Naive B cell (primary cell): ENCODE results near the gene ZMYM5. TPM values are rescaled to one million over a fixed set of nuclear protein-coding genes. Genes with fewer than 3 reads are reported as not detected.
"Not testable (repeated sequence)": the region's sequence is repeated elsewhere in the genome, so short reads cannot be mapped to it uniquely, and the experiment has no call there.

Experiments
- ATAC-seq, 2 donors: fragments of 150-1000 bp; cut with Tn5 transposase; 2 replicates each; pipeline ENCODE4 v1.10.0; 2021; ENCODE audit warnings: low read depth in 2 of 2, mild to moderate bottlenecking in 2 of 2, moderate library complexity in 2 of 2
- DNase-seq: peaks from one replicate; pipeline ENCODE4 v3.0.0; 2022
- H3K27ac Mint-ChIP-seq, 6 donors: one replicate each; pipeline ENCODE4 v1.8.0; 2020 to 2022; ENCODE audit warnings: mild to moderate bottlenecking in 6 of 6, mixed read lengths in 6 of 6, moderate library complexity in 5 of 6, inconsistent platforms in 2 of 6
- H3K27me3 Mint-ChIP-seq, 3 donors: one replicate each; pipeline ENCODE4 v1.8.0; 2021 to 2022; ENCODE audit warnings: mixed read lengths in 3 of 3, mild to moderate bottlenecking in 1 of 3
- H3K36me3 Mint-ChIP-seq, 2 donors: one replicate each; pipeline ENCODE4 v1.8.0; 2020 to 2022; ENCODE audit warnings: mixed read lengths in 2 of 2, inconsistent platforms in 1 of 2, mild to moderate bottlenecking in 1 of 2
- H3K4me1 Mint-ChIP-seq, 3 donors: one replicate each; pipeline ENCODE4 v1.8.0; 2020 to 2022; ENCODE audit warnings: mixed read lengths in 3 of 3, inconsistent platforms in 1 of 3, mild to moderate bottlenecking in 1 of 3, moderate library complexity in 1 of 3
- H3K4me3 Mint-ChIP-seq, 8 donors: one replicate each; pipeline ENCODE4 v1.8.0; 2020 to 2022; ENCODE audit warnings: mild to moderate bottlenecking in 8 of 8, mixed read lengths in 8 of 8, moderate library complexity in 8 of 8, inconsistent platforms in 2 of 8
- H3K9me3 Mint-ChIP-seq, 7 donors: one replicate each; pipeline ENCODE4 v1.8.0; 2020 to 2022; ENCODE audit warnings: mixed read lengths in 7 of 7, mild to moderate bottlenecking in 5 of 7, inconsistent platforms in 2 of 7, moderate library complexity in 1 of 7
- polyA plus RNA-seq, 6 donors: library from polyadenylated mRNA; unstranded; fragments of 300-500 nt; fragmentation: Illumina TruSeq; gene quantifications; one replicate each; pipeline ENCODE4 v1.2.3, GENCODE V29; 2021; ENCODE audit warnings: low read depth in 6 of 6

The ZMYM5 gene
- 10 to 100 TPM; 23.4 to 32.8 (median 29.2) TPM for polyA plus RNA-seq

DNA sequence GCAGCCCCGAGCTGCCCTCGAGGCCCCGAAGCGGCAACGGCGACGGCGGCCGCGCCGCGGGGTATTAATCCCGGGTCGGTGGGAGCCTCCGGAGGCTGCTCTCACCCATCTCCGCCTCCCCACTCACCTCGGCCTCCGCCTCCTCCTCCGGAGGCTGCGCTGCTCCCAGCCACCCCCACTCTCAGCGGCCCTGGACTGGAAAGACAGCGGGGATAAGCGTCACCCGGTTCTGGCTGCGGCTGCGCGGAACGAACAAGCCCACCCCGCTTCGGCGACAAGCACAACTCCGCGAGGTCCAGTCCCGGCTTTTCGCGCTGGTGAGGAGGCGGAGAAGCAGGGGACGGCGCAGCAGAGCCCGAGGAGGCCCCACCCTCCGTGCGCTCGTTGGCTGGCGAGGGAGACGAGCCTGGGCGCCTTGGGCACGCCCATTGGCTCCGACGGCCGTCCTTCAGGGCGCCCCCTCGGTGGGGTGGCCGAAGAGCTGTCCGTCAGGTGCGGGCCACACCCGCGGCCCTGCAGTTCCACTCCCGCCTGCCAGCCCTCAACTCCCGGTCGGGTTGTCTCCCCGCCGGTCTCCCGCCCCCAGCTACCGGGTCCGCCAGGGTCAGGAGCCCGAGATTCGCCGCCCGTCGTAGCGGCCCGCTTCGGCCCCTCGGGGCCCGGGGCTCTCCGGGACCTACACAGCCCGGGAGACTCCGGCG is at the start of gene ZMYM5:
Gene ZMYM5 (minus strand): TSS at position 327 of the 701 bp plus-strand sequence. CDS start 11,469 bp downstream, outside the sequence.
- ATAC-seq (peak; percentile 81 to 83), DNase-seq (peak; percentile 96)
- H3K27me3 Mint-ChIP-seq = no peaks in the 10 kb centered on the region
- H3K9me3 Mint-ChIP-seq = no peaks in the 10 kb centered on the region
- H3K4me3 Mint-ChIP-seq = peak within 1 kb of the TSS; percentile 90 to 99 (median 96)
- no peaks in the 10 kb centered on the region for H3K36me3 Mint-ChIP-seq
- peaks cover 17 to 39% (median 22%) of the 10 kb centered on the region in 3 donors for H3K4me1 Mint-ChIP-seq
- H3K27ac Mint-ChIP-seq = peak within 1 kb of the TSS; percentile 94 to 97 (median 95)

GRCh38 chr13:19910336-19911072 is 47.1 kb upstream of the ZMYM5 start:
- ATAC-seq (no peak), DNase-seq (no peak)
- Mint-ChIP-seq H3K36me3 (no peaks in the 10 kb centered on the region), H3K4me3 (no peak overlapping the region), H3K27me3 (peaks cover 0 to 6% (median 5%) of the 10 kb centered on the region in 3 donors), H3K4me1 (no peaks in the 10 kb centered on the region), H3K27ac (peak overlapping the region in 1 of 6 donors; percentile 37), H3K9me3 (no peaks in the 10 kb centered on the region)

DNA sequence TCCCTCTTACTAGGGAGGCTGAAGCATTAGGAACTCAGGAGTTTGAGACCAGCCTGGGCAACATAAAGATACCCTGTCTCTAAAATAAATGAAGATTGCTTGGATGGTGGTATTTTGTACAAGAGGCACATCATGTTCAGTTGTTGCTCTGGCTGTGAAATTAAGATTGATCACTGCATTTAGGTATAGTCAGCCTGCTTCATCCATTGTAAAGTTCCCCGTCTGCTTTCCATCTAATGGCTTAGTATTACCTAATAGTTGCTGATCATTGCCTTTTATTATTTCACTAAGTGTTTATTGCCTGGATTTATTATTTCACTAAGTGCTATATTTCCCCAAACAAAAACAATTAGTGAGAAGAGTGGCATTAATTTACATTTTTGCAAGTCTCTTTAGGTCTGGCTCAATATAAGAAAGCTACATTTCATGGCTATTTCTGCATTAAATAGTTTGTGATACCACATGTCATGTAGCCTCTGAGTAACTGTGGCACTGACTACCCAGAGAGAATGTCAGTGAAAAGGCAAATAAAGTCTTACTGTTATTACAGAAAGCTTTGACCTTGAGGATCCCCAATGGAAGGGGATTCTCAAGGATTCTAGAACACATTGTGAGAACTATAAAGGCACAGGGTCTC is 45.0 kb upstream of the ZMYM5 start:
- no peaks in the 10 kb centered on the region for H3K27me3 Mint-ChIP-seq
- H3K9me3 Mint-ChIP-seq = no peaks in the 10 kb centered on the region
- H3K36me3 Mint-ChIP-seq = no peaks in the 10 kb centered on the region
- H3K4me1 Mint-ChIP-seq = no peaks in the 10 kb centered on the region
- H3K27ac Mint-ChIP-seq = no peak overlapping the region
- ATAC-seq (no peak), DNase-seq (no peak)
- no peak overlapping the region for H3K4me3 Mint-ChIP-seq

DNA sequence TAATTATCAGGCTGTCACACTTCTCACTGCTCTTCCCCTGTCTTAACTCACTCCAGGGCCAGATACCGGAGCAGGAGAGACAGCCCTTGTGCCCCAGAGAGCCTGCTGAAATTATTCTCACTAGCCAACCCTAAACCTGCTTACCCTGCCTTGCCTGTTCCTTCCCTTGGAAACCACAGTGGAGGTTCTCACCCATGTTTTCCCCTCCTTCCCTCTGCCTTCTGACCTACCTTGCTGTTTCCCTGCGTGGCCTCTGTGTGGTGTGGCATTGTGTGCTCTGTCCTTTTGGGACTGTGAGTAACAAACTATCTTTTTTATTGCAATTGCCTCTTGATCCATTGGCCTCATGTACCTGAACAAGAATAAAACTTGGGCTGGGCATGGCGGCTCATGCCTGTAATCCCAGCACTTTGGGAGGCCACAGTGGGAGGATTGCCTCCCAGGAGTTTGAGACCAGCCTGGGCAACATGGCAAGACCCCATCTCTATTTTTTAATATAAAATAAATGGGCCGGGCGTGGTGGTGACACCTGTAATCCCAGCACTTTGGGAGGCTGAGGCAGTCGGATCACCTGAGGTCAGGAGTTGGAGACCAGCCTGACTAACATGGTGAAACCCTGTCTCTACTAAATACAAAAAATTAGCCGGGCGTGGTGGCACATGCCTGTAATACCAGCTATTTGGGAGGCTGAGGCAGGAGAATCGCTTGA is 42.2 kb upstream of the ZMYM5 start:
- H3K4me3 Mint-ChIP-seq, H3K27me3 Mint-ChIP-seq, H3K9me3 Mint-ChIP-seq, DNase-seq, H3K4me1 Mint-ChIP-seq, H3K36me3 Mint-ChIP-seq, ATAC-seq: not testable (repeated sequence)
- peak overlapping the region in 1 of 6 donors; percentile 65 for H3K27ac Mint-ChIP-seq

DNA sequence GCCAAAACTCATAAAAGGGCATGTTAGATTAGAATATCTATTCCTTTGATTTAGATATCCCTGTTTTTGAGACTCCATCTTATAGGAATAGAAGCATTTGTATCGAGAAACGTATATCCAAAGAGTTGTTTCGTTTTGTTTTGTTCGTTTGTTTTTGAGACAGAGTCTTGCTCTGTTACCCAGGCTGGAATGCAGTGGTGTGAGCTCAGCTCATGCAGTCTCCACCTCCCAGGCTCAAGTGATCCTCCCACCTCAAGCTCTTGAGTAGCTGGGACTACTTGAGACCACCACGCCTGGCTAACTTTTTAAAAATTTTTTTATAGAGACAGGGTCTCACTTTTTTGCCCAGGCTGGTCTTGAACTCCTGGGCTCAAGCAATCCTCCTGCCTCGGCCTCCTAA is 26.6 kb upstream of the ZMYM5 start:
- ATAC-seq = no peak
- Mint-ChIP-seq H3K36me3 (no peaks in the 10 kb centered on the region), H3K4me3 (no peak overlapping the region), H3K4me1 (no peaks in the 10 kb centered on the region), H3K9me3 (no peaks in the 10 kb centered on the region), H3K27me3 (no peaks in the 10 kb centered on the region), H3K27ac (no peak overlapping the region)
- DNase-seq = no peak

DNA sequence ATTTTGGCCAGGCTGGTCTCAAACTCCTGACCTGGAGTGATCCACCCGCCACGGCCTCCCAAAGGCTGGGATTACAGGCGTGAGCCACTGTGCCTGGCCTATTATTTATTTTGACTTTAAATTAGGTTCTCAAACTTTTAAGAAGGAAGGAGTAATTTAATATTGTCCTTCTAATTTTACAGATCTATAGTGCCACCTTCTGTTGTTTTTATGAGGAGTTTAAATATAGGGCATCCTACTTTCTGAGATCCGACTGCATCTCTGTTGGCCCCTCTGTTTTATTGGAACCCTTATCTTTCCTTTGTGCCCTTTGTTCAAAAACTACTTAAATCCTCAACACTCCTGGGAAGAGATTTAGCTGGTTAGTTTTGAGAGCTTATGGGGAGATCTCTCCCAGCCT is 25.4 kb upstream of the ZMYM5 start:
- Mint-ChIP-seq H3K4me1 (no peaks in the 10 kb centered on the region), H3K36me3 (no peaks in the 10 kb centered on the region)
- DNase-seq = no peak

GRCh38 chr13:19882231-19882630 is 18.8 kb upstream of the ZMYM5 start:
- H3K9me3 Mint-ChIP-seq = peaks cover 0 to 8% (median 4%) of the 10 kb centered on the region in 7 donors
- H3K27ac Mint-ChIP-seq = no peak overlapping the region
- no peaks in the 10 kb centered on the region for H3K4me1 Mint-ChIP-seq
- DNase-seq (no peak), ATAC-seq (no peak)
- H3K36me3 Mint-ChIP-seq = no peaks in the 10 kb centered on the region
- peak overlapping the region in 1 of 8 donors; percentile 9 for H3K4me3 Mint-ChIP-seq
- peaks cover 0 to 7% (median 0%) of the 10 kb centered on the region in 3 donors for H3K27me3 Mint-ChIP-seq

More for the DNA sequence above, 25.4 kb upstream of the ZMYM5 start:
- H3K27me3 Mint-ChIP-seq = no peaks in the 10 kb centered on the region
- H3K4me3 Mint-ChIP-seq = no peak overlapping the region
- peaks cover 0 to 8% (median 4%) of the 10 kb centered on the region in 7 donors for H3K9me3 Mint-ChIP-seq
- no peak overlapping the region for H3K27ac Mint-ChIP-seq
- ATAC-seq = no peak

DNA sequence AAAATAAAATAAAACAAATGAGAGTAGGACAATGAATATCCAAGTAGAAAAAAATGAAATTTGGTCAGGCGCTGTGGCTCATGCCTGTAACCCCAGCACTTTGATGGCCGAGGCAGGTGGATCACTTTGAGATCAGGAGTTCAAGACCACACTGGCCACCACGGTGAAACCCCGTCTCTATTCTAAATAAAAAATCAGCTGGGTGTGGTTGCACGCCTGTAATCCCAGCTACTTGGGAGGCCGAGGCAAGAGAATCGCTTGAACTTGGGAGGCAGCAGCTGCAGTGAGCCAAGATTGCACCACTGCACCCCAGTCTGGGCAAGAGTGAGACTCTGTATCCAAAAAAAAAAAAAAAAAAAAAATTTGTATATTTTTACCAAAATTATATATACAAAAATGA is 18.2 kb upstream of the ZMYM5 start:
- H3K4me3 Mint-ChIP-seq = no peak overlapping the region
- no peak for ATAC-seq
- H3K27me3 Mint-ChIP-seq = peaks cover 0 to 7% (median 0%) of the 10 kb centered on the region in 3 donors
- H3K27ac Mint-ChIP-seq = no peak overlapping the region
- no peaks in the 10 kb centered on the region for H3K36me3 Mint-ChIP-seq
- no peaks in the 10 kb centered on the region for H3K4me1 Mint-ChIP-seq
- DNase-seq = no peak
- H3K9me3 Mint-ChIP-seq = peaks cover 0 to 8% (median 4%) of the 10 kb centered on the region in 7 donors

DNA sequence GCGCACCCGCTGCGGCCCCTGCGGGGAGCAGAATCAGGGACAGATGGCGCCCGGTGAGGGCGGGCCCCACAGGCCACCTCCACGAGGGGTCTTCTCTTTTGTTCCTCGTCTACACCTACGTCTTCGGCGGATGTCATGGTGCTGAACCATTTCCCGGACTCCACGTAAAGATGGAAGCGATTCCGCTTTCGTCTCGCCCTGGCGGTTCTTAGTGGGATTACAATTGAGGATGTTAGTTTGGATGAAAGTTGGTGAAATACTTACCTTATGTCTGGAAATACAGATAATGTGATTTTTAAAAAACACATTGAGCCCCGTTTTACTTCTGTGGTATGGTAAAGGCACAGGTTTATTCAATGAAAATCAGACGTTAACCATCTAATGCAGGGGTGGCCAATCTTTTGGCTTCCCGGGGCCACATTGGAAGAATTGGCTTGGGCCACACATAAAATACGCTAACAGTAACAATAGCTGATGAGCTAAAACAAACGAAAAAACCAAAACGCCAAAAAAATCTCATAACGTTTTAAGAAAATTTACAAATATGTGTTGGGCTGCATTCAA is 1.4 kb upstream of the ZMYM5 start:
- Mint-ChIP-seq H3K36me3 (no peaks in the 10 kb centered on the region), H3K27ac (peak overlapping the region; percentile 94 to 97 (median 96)), H3K4me1 (peaks cover 17 to 33% (median 22%) of the 10 kb centered on the region in 3 donors), H3K9me3 (no peaks in the 10 kb centered on the region), H3K4me3 (peak overlapping the region; percentile 90 to 98 (median 94)), H3K27me3 (no peaks in the 10 kb centered on the region)
- ATAC-seq (peak; percentile 15 to 18), DNase-seq (no peak)

- H3K36me3 Mint-ChIP-seq = no peaks in the 10 kb centered on the region
- no peaks in the 10 kb centered on the region for H3K27me3 Mint-ChIP-seq
- H3K4me3 Mint-ChIP-seq = peak overlapping the region; percentile 90 to 98 (median 94)
- H3K9me3 Mint-ChIP-seq = no peaks in the 10 kb centered on the region
- H3K27ac Mint-ChIP-seq = peak overlapping the region in 5 of 6 donors; percentile 94 to 97 (median 96)
- peaks cover 17 to 33% (median 22%) of the 10 kb centered on the region in 3 donors for H3K4me1 Mint-ChIP-seq
- peak; percentile 71 for DNase-seq
- ATAC-seq = peak; percentile 29 to 31
These were observed 736 bp upstream of the ZMYM5 start for GRCh38 chr13:19864024-19864745.

DNA sequence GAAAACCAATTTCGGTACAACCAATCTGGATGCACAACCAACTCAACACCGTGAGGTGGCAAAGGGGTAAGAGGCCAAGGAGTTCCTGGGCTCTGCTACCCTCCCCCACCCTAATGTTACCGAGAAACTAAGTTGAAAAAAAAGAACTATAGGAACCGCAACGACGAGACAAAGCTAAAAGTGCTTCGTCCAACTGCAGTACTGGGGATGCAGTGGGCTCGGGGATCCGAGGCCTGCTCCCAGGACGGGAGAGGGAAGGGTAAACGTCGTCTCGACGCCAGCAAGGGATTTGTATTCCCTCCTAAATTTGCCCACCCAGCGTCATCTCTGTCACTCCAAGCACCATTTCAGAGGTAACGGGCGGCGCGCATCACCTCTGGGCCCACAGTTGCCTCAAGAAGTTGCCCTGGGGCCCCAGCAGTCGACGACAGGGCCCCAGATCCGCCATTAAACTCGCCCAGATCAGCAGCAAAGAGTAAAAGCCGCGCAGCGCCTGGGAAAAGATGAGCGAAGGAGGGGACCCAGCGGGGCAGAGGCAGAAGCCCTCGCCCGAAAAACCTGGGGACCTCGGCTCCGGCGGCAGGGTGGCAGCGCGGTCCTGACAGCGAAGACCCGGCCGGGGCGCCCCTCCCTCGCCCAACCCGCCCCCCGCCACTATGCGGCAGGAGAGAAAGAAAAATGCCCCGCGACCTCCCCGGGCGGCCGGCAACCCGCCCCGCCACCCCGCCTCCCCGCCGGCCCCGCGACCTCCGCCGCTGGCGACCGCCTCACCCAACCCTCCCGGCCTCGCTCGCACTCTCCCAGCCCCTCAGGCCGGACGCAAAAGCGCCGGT is 752 bp downstream of the ZMYM5 start:
- H3K27me3 Mint-ChIP-seq = no peaks in the 10 kb centered on the region
- peak overlapping the region; percentile 94 to 97 (median 95) for H3K27ac Mint-ChIP-seq
- H3K9me3 Mint-ChIP-seq = no peaks in the 10 kb centered on the region
- ATAC-seq (peak; percentile 3), DNase-seq (peak; percentile 47)
- H3K4me1 Mint-ChIP-seq = peaks cover 17 to 40% (median 23%) of the 10 kb centered on the region in 3 donors
- peak overlapping the region; percentile 90 to 99 (median 96) for H3K4me3 Mint-ChIP-seq
- H3K36me3 Mint-ChIP-seq = no peaks in the 10 kb centered on the region

GRCh38 chr13:19861762-19862161 is 1.7 kb downstream of the ZMYM5 start:
- no peaks in the 10 kb centered on the region for H3K36me3 Mint-ChIP-seq
- no peaks in the 10 kb centered on the region for H3K27me3 Mint-ChIP-seq
- peaks cover 22 to 47% (median 30%) of the 10 kb centered on the region in 3 donors for H3K4me1 Mint-ChIP-seq
- no peaks in the 10 kb centered on the region for H3K9me3 Mint-ChIP-seq
- DNase-seq (no peak), ATAC-seq (no peak)
- peak overlapping the region; percentile 94 to 97 (median 94) for H3K27ac Mint-ChIP-seq
- H3K4me3 Mint-ChIP-seq = peak overlapping the region; percentile 90 to 99 (median 96)
